Activated CD8-positive, alpha-beta memory T cell treated with anti-CD3 and anti-CD28 coated beads, Interleukin-2, amount 50 U/mL, for 24 hours (primary cell): ENCODE data around the gene WFDC6.

Source experiments
- DNase-seq: peaks from one replicate; pipeline ENCODE4 v3.0.0-alpha.2; 2020; ENCODE audit errors: extremely low read depth

Gene WFDC6

DNA sequence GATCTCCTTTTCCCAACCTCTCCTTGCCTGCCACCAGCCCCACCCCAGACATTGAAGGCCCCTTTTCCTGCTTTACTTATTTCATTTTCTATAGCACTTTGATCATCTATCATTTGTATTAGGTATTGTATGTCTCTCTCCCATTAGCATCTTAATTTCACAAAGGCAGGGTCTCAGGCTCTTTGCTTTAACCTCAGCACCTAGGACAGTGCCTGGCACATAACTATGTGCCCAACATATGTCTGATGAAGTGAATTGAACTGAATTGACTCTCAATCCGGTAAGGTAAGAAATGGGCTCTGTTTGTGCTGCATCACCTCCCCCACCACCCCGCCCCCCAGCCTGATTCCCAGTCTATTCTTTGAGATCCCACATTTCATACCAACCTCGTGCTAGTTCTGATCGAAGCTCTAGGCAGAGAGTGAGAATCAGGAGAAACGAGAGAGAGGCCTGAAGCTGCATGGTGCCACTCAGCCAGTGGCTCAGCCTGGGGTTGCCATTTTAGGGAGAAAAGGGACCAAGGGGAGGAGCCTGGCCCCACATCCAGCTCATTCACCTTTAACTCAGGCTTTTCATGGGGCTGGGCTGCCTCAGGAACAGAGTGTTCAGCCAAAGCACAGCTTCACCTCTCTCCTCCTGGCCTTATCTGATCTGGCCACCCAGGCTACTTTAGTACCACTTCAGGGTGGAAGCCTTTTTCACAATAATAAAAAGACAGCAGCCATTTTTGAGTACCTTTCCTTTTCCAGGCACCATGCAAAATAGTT, 24.0 kb downstream of the WFDC6 start, which contains the start of gene SPINT3:
SPINT3 (minus strand) TSS at position 476 of the 767 bp plus-strand sequence; CDS start at position 462, 14 bp downstream.
- no peak for DNase-seq

DNA sequence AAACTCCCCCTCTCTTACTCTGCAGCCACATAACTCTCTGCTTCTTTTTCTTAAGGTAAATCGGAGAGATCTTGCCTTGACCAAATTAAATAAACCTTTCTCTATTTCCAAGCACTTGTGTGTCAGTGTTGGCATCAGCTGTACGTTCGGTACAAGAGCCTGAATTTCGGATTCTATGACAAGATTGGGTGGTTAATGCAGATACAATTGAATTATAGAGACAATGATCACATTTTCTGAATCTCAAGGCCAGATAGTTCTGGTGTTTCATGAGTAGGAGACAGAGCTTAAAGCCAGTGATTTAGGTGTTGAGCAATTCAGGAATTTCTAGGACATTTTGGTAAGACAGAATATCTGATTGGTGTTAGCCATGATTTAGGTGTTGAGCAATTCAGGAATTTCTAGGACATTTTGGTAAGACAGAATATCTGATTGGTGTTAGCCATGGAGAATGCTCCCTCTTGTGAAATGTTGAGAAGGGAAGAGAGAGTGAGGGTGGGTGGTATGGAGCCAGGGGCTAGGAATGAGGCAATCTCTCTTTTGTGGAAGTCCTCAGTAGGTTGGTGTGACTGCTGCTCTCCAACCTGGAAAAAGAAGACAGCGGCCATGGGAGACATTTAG, 28.9 kb downstream of the WFDC6 start:
- no peak for DNase-seq

DNA sequence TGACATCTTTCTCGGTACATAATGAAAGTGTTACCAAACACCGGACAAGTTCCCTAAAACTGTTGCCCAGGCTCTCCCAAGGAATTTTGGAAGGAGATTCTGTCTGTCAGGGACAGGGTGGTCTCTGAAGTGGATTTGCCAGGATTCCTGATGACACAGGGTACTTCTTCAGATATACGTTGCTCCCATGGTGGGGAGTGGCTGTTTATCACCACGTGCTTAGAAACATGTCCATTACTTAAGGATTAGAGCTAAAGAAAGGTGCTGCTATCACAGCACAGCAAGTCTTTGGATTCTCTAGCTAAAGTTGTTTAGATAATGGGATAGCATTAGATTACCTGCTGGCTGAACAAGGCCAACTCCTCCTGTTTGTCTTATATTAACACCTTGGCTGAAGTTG, 30.2 kb downstream of the WFDC6 start:
- no peak for DNase-seq

DNA sequence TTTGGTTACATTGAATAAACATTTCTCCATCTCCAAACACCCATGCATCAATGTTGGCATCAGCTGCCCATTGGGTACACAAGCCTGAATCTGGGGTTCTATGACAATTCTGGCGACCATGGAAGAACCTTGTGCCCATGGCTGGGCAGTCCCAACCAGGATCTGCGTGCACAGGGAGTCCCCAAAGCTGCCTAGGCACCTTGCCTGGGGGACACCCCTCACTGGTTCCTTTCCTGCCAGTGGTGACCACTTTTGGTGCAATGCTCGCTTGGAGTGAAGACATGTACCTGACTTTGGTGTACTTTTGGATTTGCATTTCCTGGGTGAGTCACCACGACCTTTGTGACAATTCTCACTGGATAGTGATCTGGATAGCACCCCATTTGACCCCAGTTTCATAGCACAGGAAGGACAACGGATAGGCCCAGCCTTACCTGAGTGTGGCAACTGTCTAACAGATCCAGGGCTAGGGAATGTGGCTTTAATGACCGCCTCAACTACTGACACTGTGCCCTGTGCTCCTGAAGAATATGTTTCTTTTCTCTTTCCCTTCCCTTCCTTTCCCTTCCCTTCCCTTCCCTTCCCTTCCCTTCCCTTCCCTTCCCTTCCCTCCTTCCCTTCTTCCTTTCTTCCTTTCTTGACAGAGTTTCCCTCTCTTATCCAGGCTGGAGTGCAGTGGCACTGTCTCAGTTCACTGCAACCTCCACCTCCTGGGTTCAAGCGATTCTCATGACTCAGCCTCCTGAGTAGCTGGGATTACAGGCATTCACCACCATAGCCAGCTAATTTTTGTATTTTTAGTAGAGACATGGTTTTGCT, 31.0 kb downstream of the WFDC6 start:
- no peak for DNase-seq

DNA sequence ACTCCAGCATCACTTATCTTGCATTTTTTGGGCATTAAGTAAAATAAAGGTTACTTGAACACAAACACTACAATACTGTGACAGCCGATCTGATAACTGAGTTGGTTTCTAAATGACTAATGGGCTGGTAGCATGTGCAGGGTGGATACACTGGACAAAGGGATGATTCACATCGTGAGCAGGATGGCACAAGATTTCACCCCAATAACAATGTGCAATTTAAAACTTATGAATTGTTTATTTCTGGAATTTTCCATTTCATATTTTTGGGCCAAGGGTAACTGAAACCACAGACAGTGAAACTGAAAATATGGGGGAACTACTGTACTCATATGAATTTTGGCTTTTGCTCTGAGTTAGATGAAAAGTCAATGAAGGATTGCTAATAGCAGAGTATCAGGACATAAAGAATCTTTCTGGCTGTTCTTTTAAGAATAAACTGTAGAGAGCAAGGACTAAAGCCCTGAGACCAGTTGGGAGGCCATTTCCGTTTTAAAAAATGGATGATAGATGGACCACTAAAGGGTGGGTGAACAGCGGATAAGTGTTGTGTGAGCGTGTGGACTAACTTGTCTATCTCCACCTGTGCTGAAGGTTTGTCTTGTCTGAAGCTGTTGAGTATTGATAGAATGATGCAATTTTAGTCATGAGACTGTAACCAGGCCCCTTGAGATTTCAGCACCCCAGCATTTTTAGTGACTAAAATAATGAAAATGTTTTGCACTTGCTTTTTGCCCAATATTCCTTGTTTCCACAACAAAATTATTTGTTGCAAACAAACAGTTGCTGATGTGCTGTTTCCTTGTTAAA, 32.1 kb downstream of the WFDC6 start:
- DNase-seq: no peak

DNA sequence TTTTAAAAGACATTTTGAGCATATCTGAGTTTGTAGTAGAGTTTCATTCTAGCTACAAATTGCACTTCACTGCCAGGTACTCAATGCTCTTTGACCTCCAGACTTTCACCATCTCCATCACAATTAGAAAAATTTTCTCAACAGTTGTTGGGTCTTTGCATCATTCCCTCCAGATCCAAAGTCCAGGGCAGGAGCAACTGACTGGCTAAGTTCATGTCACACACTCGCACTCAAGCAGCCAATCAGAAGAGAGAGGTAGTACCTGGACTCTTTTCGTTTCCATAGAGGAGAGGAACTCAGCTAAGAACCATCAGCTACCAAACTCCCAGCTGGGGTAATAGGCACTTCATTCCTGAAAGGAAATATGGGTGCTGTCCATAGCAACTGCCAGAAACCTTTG, 32.9 kb downstream of the WFDC6 start:
- DNase-seq: no peak

DNA sequence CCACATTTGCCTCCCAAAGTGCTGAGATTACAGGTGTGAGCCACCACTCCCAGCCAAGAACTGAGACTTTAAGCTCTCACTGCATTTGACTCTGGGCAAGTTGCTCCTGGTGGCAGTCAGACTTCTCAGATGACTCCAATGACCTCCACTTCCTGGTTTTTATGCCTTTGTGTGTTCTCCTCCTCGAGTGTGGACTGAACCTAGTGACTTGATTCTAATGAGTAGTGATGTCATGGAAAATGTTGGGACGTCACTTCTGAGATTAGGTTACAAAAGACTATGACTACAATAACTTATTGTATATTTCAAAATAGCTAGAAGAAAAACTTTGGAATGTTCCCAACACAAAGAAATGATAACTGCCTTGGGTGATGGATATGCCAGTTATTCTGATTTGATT, 35.9 kb downstream of the WFDC6 start:
- DNase-seq: no peak

GRCh38 chr20:45502561-45502960, 36.7 kb downstream of the WFDC6 start:
- DNase-seq: no peak

DNA sequence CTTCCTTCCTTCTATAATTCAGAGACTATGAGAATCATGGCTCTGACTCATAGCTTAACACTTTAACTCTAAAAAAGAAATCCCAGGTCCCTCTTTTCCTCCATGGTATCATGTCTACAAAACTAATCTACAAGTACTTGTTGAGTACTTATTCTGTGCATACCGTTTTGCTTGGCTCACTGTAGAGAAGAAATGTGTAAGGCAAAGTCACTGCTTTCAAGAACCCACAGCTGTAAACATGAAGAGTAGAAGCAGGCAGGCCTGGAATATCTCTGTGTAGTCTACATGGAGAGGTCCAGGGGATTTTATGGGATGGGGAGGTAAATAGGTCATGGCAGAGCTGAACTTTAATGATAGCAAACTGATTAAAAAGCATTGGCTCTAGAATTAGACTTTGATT, 37.7 kb downstream of the WFDC6 start:
- no peak for DNase-seq

DNA sequence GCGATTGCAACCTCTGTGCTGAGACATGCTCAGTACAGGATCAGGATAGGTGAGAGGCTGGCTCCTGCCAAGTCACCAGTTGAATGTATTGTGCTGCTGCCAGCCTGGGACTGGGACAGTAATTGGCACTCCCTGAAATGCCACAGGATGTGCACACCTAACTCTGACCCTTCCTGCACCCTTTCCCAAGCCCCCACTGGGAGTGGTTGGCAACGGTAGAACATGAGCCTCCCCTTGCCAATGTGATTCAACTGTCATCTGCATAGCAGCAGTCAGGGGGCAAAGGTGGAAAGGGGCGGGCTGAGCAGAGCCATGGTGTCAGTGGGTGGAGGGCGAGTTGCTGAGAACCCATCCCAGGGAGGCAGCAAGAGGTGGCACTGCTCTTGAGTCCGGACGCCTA, 39.3 kb downstream of the WFDC6 start:
- DNase-seq: no peak

- no peak for DNase-seq
Observed at GRCh38 chr20:45497971-45498494, 41.2 kb downstream of the WFDC6 start.

- no peak for DNase-seq
Observed at GRCh38 chr20:45496166-45496565, 43.1 kb downstream of the WFDC6 start.

GRCh38 chr20:45495501-45495941, 43.8 kb downstream of the WFDC6 start:
- DNase-seq: no peak

DNA sequence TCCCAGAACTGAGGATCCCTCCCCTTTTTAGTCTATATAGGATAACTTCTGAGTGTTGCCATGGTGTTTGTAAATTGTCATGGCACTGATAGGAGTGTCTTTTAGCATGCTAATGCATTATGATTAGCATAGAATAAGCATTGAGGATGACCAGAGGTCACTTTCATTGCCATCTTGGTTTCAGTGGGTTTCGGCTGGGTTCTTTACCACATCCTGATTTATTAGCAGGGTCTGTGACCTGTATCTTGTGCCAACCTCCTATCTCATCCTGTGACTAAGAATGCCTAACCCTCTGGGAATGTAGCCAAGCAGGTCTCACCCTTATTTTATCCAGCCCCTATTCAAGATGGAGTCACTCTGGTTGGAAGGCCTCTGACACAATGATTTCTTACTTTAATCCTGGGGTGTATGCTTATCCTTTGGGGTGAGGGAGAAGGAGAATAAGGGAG, 50.2 kb downstream of the WFDC6 start:
- no peak for DNase-seq

DNA sequence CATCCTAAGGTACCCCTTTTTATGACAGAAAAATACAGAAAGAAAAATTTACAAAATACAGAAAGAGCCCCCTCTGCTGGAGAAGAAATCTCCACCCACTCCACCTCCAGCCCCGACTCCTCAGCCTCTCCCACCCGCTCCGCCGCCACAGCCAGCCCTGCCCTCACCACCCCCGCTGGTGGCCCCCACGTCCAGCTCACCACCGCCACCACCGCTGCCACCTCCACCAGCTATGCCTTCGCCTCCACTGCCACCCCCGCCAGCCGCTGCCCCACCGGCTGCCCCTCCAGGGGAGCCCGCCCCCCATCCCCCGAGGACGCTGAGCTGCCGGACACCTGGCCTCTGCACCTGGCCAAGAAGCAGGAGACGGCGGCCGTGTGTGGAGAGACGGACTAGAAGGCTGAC, 52.0 kb downstream of the WFDC6 start:
- no peak for DNase-seq

GRCh38 chr20:45485388-45485787, 53.9 kb downstream of the WFDC6 start:
- no peak for DNase-seq

DNA sequence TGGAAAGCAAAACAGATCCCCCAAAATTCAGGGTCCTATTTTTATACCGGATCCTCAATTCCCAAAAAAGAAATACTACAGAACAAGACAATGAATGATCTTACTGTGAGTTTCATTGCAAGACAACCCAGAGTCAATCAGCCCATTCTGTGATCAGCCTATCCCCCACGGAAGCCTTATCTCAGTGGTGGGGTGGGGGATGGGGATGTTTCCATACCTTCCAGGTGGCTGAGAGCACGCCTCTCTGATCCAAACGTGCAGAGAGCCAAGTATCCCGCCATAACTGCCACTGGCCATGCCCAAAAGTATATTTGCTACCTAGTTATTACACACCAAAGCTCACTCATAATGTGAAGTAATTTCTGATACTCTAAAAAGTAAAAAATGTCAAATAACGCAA, 54.6 kb downstream of the WFDC6 start:
- DNase-seq: no peak
